HG02610 (cell line): ENCODE data around the gene TMCC1.
"Not testable (repeated sequence)": the region's sequence is repeated elsewhere in the genome, so short reads cannot be mapped to it uniquely, and the experiment has no call there.

Experiments
- ATAC-seq: cut with Tn5 transposase; IDR thresholded peaks from one replicate; pipeline ENCODE4 v1.9.1; 2021; ENCODE audit warnings: mild to moderate bottlenecking, moderate library complexity; ENCODE audit not compliant: unreplicated experiment

TMCC1 gene

DNA sequence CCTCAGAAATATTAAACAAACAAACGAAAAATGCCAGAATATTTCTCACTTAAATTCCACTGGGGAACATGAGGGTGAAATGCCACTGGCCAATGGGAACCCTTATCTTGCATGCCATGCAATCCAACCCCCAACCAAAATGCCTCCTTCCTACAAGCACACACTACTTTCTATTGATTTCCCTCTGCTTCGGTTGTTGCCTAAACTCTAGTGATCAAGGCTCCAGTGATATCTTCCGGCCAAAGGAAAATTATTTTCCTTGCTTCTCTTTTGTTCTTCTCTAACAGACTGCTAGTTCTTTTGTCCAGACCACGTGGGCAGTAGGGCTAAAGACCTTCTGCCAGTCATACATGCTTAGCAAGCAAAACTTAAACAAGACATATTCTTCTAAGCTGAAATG lies 115.7 kb downstream of the TMCC1 start:
- no peak for ATAC-seq

- ATAC-seq, result no peak
Measured at GRCh38 chr3:129775870-129776269, 117.6 kb downstream of the TMCC1 start.

DNA sequence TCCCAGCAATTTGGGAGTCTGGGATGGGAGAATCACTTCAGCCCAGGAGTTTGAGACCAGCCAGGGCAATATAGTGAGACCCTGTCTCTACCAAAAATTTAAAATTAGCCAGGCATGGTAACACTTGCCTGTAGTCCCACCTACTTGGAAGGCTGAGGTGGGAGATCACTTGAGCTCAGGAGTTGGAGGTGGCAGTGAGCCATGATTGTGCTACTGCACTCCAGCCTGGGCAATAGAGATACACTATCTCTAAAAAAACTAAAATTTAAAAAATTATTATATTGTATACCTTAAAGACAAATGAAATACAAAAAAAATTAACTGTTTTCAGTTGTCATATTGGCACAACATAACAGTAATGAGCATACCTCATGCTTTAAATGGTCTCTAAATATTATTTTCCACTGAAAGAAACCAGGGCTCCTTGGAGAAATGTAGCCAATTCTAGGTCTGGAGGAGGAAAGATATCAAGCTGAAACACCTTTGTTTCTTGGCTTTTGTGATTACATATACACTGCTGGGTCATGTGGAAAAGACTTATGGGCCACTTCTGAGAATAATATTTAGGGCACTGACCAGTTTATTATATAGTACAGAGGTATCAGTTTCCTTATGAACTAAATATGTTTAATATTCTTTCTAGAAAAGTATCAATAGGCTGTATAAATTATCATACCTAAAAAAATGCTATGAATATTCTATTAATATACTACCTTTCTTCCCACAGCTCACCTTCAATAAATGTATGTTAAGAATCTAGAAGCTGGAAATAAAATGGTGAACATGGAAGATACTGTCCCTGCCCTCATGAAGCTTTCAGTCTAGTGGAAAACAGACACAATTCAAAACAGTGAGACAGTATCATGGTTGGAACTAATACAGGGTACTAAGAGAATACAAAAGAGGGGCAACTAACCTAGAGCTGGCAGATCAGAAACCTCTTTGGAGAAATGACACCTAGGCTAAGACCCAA lies 119.5 kb downstream of the TMCC1 start:
- ATAC-seq, result no peak

GRCh38 chr3:129770604-129771003 lies 122.9 kb downstream of the TMCC1 start:
- no peak for ATAC-seq

GRCh38 chr3:129769616-129770015 lies 123.9 kb downstream of the TMCC1 start:
- ATAC-seq, result no peak

GRCh38 chr3:129768728-129769127 lies 124.8 kb downstream of the TMCC1 start:
- ATAC-seq, result no peak

GRCh38 chr3:129766135-129766534 lies 127.4 kb downstream of the TMCC1 start:
- no peak for ATAC-seq

- no peak for ATAC-seq
Measured at GRCh38 chr3:129764090-129764489, 129.4 kb downstream of the TMCC1 start.

DNA sequence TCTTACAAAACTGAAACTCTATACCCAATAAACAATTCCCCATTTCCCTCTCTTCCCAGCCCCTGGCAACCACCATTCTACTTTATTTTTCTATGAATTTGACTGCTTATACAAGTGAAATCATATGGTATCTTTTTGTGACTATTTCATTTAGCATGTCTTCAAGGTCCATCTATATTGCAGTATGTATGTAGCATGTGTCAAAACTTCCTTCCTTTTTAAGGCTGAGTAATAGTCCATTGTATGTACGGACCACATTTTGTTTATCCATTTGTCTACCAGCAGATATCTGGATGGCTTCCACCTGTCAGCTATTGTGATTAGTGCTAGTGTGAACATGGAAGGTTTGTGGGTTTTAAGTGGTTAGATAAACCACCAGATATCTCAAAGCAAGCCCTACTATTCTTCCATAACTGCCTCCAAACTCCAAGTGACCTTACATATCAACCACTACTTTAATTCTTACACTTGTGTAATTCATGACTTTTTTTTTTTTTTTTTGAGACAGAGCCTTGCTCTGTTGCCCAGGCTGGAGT lies 134.7 kb downstream of the TMCC1 start:
- no peak for ATAC-seq

DNA sequence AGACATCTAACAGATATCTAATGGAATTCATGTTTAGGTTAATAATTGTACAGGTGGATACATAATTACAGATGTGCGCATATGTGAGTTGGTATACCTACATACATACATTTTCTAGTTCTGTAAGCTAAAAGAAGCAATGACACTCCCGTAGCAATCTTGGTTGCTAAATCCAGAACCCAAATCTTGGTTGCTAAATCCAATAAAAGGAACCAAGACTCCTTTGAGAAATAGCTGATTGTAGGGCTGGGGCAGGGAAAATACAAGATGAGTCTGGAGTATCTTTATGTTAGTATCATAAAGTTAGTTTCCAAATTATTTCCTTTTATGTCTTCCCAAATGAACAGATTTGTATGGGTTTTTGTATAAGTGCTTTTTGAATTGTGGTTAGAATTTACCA lies 135.2 kb downstream of the TMCC1 start:
- no peak for ATAC-seq

- no peak for ATAC-seq
Measured at GRCh38 chr3:129756871-129757270, 136.6 kb downstream of the TMCC1 start.

- not testable (repeated sequence) for ATAC-seq
Measured at GRCh38 chr3:129751105-129751504, 142.4 kb downstream of the TMCC1 start.

GRCh38 chr3:129749692-129750091 lies 143.8 kb downstream of the TMCC1 start:
- no peak for ATAC-seq

DNA sequence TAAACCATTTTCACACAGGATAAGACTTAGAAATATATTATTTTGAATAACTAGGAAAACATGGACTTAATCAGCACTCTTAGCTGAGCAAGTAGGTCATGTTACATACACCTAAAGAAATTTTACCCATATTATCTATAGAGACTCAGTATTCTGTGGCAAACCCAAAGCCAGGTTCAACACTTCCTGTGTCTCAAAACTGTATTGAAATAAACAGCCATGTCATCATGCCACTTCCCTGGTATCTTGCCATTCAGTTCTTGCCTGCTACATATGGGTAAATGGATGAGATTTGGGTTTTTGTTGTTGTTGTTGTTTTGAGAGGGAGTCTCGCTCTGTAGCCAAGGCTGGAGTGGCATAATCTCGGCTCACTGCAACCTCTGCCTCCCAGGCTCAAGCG lies 145.5 kb downstream of the TMCC1 start:
- no peak for ATAC-seq

- no peak for ATAC-seq
Measured at GRCh38 chr3:129747136-129747535, 146.4 kb downstream of the TMCC1 start.

DNA sequence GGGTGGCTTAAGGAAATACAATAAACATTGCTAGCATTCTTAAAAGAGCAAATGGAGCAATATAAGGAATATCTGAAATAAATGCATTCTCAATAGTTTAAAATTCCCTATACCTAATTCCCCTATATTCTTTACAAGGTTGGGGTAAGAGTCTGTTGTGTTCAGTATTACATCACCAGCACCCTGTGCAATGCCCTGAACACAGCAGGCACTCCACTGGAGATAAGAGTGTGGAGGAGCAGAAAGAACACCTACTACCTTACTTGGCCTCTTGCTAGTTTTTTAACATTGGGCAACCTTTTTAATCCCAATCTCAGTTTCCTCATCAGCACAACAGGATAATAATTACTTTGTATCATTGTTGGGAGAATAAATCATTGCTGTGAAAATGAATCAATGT lies 146.9 kb downstream of the TMCC1 start:
- ATAC-seq, result no peak

GRCh38 chr3:129745253-129745652 lies 148.3 kb downstream of the TMCC1 start:
- no peak for ATAC-seq

DNA sequence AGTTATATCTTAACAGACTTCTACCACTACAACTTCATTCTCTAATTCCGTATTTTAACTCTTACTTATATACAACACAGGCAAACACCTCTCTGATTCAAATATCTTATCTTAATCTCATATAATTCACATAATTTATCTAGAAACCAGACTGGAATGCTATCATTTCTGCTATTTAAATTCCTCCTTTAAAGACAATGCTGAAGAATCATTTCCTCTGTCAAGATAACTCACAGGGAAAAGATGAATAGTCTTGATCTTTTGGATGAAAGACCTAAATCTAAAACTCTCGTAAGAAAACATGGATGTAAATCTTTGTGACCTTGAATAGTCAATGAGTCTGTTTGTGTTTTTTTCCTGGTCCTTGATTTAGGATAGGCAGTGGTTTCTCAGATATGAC lies 151.7 kb downstream of the TMCC1 start:
- no peak for ATAC-seq

GRCh38 chr3:129740090-129740489 lies 153.4 kb downstream of the TMCC1 start:
- no peak for ATAC-seq

DNA sequence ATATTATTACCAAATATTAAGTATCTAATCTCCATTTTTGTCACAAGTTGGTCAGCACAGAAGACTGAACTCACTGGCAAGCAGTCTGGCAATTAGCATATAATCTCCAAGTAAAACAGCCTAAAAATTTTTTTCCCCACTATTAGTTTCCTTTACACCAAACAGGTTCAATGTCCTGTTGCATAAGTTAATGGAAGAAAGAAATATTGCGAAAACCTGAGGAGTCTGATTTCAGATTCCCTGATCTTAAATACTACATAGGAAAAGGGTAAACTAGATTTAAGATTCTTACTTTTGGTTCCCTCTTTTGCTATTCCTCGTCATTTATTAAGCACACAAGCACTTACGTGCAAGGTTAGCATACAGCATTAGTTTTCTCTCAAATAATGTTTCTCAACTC lies 153.9 kb downstream of the TMCC1 start:
- no peak for ATAC-seq

GRCh38 chr3:129738172-129738571 lies 155.3 kb downstream of the TMCC1 start:
- no peak for ATAC-seq

- ATAC-seq, result no peak
Measured at GRCh38 chr3:129736070-129736469, 157.4 kb downstream of the TMCC1 start.
